Stimulated activated CD4-positive, alpha-beta T cell treated with anti-CD3 and anti-CD28 coated beads, Interleukin-4, amount 100 ng/mL, for 1 hour (primary cell): Measurements from ENCODE around the gene RALB.

ENCODE experiments used
- DNase-seq: peaks from one replicate; pipeline ENCODE4 v3.0.0-alpha.2; 2020

Gene RALB

GRCh38 chr2:120252225-120253020, at the start of gene RALB:
Gene RALB (plus strand): TSS chr2:120252852. CDS start chr2:120278665, 25,813 bp downstream.
- DNase-seq, result peak; percentile 99

- DNase-seq, result no peak
Observed at GRCh38 chr2:120203251-120204021, 49.2 kb upstream of the RALB start.

GRCh38 chr2:120204022-120204405, 48.6 kb upstream of the RALB start:
- DNase-seq, result no peak

GRCh38 chr2:120204417-120204816, 48.2 kb upstream of the RALB start:
- no peak for DNase-seq

- DNase-seq, result no peak
Observed at GRCh38 chr2:120204945-120205670, 47.5 kb upstream of the RALB start.

- peak; percentile 52 for DNase-seq
Observed at GRCh38 chr2:120206022-120206581, 46.5 kb upstream of the RALB start.

- DNase-seq, result no peak
Observed at GRCh38 chr2:120208381-120209353, 44.0 kb upstream of the RALB start.

- no peak for DNase-seq
Observed at GRCh38 chr2:120209427-120210269, 43.0 kb upstream of the RALB start.

- no peak for DNase-seq
Observed at GRCh38 chr2:120210270-120210693, 42.4 kb upstream of the RALB start.

- DNase-seq, result no peak
Observed at GRCh38 chr2:120218181-120218580, 34.5 kb upstream of the RALB start.

- DNase-seq, result no peak
Observed at GRCh38 chr2:120219291-120219690, 33.4 kb upstream of the RALB start.

- DNase-seq, result no peak
Observed at GRCh38 chr2:120219766-120220165, 32.9 kb upstream of the RALB start.

- DNase-seq, result no peak
Observed at GRCh38 chr2:120220756-120221155, 31.9 kb upstream of the RALB start.

- DNase-seq, result no peak
Observed at GRCh38 chr2:120221616-120222015, 31.0 kb upstream of the RALB start.

GRCh38 chr2:120222186-120223033, 30.2 kb upstream of the RALB start:
- DNase-seq, result no peak

- peak; percentile 91 for DNase-seq
Observed at GRCh38 chr2:120223034-120223912, 29.4 kb upstream of the RALB start, which contains the start of gene TMEM185B. Gene TMEM185B (minus strand): TSS chr2:120223400. CDS start chr2:120222976, 424 bp downstream.

- DNase-seq, result no peak
Observed at GRCh38 chr2:120224256-120224655, 28.4 kb upstream of the RALB start.

- no peak for DNase-seq
Observed at GRCh38 chr2:120224735-120225548, 27.7 kb upstream of the RALB start.
